NCI-H1417 treated with DMSO at 0.1 percent for 48 hours (cell line): Measurements from ENCODE around the gene PTPN7.
"Not testable (repeated sequence)": the region's sequence is repeated elsewhere in the genome, so short reads cannot be mapped to it uniquely, and the experiment has no call there.

Experiments
- DNase-seq: peaks from one replicate; lab custom pipeline; 2025; lab: John Stamatoyannopoulos, UW

The PTPN7 gene

GRCh38 chr1:202130297-202130721, 30.1 kb downstream of the PTPN7 start:
- no peak for DNase-seq

- no peak for DNase-seq
Observed at GRCh38 chr1:202129453-202130296, 30.7 kb downstream of the PTPN7 start.

GRCh38 chr1:202127836-202128622, 32.4 kb downstream of the PTPN7 start:
- no peak for DNase-seq

GRCh38 chr1:202127061-202127460, 33.3 kb downstream of the PTPN7 start:
- no peak for DNase-seq

GRCh38 chr1:202126426-202126825, 34.0 kb downstream of the PTPN7 start:
- no peak for DNase-seq

GRCh38 chr1:202125611-202126010, 34.8 kb downstream of the PTPN7 start:
- no peak for DNase-seq

GRCh38 chr1:202124142-202124541, 36.3 kb downstream of the PTPN7 start:
- no peak for DNase-seq

- no peak for DNase-seq
Observed at GRCh38 chr1:202123336-202123813, 37.0 kb downstream of the PTPN7 start.

GRCh38 chr1:202122639-202123335, 37.6 kb downstream of the PTPN7 start, which contains the start of gene GPR37L1:
TSS of gene GPR37L1 (plus strand) at chr1:202122917. CDS start at chr1:202122964, 47 bp downstream.
- DNase-seq, result no peak

GRCh38 chr1:202121006-202121405, 39.4 kb downstream of the PTPN7 start:
- DNase-seq, result no peak

- DNase-seq, result no peak
Observed at GRCh38 chr1:202117898-202118371, 42.5 kb downstream of the PTPN7 start.

GRCh38 chr1:202116287-202116686, 44.1 kb downstream of the PTPN7 start:
- no peak for DNase-seq

GRCh38 chr1:202113690-202114300, 46.6 kb downstream of the PTPN7 start:
- no peak for DNase-seq

- no peak for DNase-seq
Observed at GRCh38 chr1:202112859-202113689, 47.3 kb downstream of the PTPN7 start.

- DNase-seq, result not testable (repeated sequence)
Observed at GRCh38 chr1:202111589-202111988, 48.8 kb downstream of the PTPN7 start.

- no peak for DNase-seq
Observed at GRCh38 chr1:202110977-202111376, 49.4 kb downstream of the PTPN7 start.

GRCh38 chr1:202107801-202108731, 52.3 kb downstream of the PTPN7 start:
- DNase-seq, result no peak

GRCh38 chr1:202107321-202107761, 53.1 kb downstream of the PTPN7 start:
- peak; percentile 42 for DNase-seq
